HepG2 (cell line): ENCODE data around the gene PKD2L1. TPM values are rescaled to one million over a fixed set of nuclear protein-coding genes. Genes with fewer than 3 reads are reported as not detected.

Experiments
- ATAC-seq: fragments of 200-7000 bp; cut with Tn5 transposase; 3 replicates; pipeline ENCODE4 v1.9.1; 2020; ENCODE audit warnings: mild to moderate bottlenecking, moderate library complexity
- BruUV-seq: library from RNA; stranded (reverse); fragments of 400-500 nt; replicated peaks from 2 replicates; lab custom pipeline; 2021; lab: Mats Ljungman, UMichigan
- CTCF ChIA-PET: fragments of 300-600 bp; formaldehyde crosslinking; extraction: SDS; loops from one replicate; lab custom pipeline; 2021; ENCODE audit warnings: low total read pairs, inconsistent platforms, low intra/inter-chr PET ratio; lab: Yijun Ruan, JAX
- POLR2A ChIA-PET: fragments of 350-600 bp; sonication (Branson Sonifier 250); formaldehyde crosslinking; loops from one replicate; lab custom pipeline; 2020; ENCODE audit warnings: antibody characterized with exemption, inconsistent platforms; lab: Yijun Ruan, JAX
- DNase-seq: peaks from one replicate; pipeline ENCODE4 v3.0.0-alpha.2; 2015; ENCODE audit warnings: low spot score
- FAIRE-seq: peaks from 3 replicates; lab custom pipeline; 2011; peaks lifted over from hg19 to GRCh38; lab: Jason Lieb, UNC
- H2AFZ ChIP-seq: one replicate; pipeline ENCODE4 v1.6.1; 2011; ENCODE audit warnings: low read length, inconsistent platforms
- H3K27ac ChIP-seq: fragments of 300-600 bp; 3 replicates; pipeline ENCODE4 v1.8.0; 2011; ENCODE audit warnings: mixed run types, mild to moderate bottlenecking, mixed read lengths, low read length, inconsistent platforms; ENCODE audit not compliant: insufficient read depth; ENCODE audit errors: extremely low read length
- H3K27me3 ChIP-seq, 2 experiments: fragments of 200-600 bp in 1 of 2; 2 replicates in 1 of 2; 3 replicates in 1 of 2; pipeline versions ENCODE4 v1.6.0 to v1.8.0; 2011; ENCODE audit warnings: low read length in 2 of 2, mild to moderate bottlenecking in 2 of 2, moderate library complexity in 2 of 2, inconsistent platforms in 1 of 2; ENCODE audit not compliant: insufficient read depth in 2 of 2, control insufficient read depth in 1 of 2
- H3K36me3 ChIP-seq, 2 experiments: fragments of 200-600 bp in 1 of 2; replicated peaks in 1 of 2; 2 replicates in 1 of 2; 3 replicates in 1 of 2; pipeline versions ENCODE4 v1.5.1 to v1.8.0; 2011; ENCODE audit warnings: low read length in 2 of 2, inconsistent platforms in 1 of 2; ENCODE audit not compliant: insufficient read depth in 2 of 2, control insufficient read depth in 1 of 2
- H3K4me1 ChIP-seq: 2 replicates; pipeline ENCODE4 v1.5.1; 2012; ENCODE audit warnings: low read length, inconsistent platforms; ENCODE audit not compliant: insufficient read depth
- H3K4me2 ChIP-seq: 2 replicates; pipeline ENCODE4 v1.6.0; 2011; ENCODE audit warnings: low read depth, low read length, inconsistent platforms
- H3K4me3 ChIP-seq, 3 experiments: fragments of 200-600 bp in 1 of 3; sonication (generic), shearing (Covaris generic) in 1 of 3; replicated peaks in 1 of 3; 2 replicates each; pipeline ENCODE4 v1.5.1; 2011 to 2016; ENCODE audit warnings: low read length in 3 of 3, inconsistent platforms in 2 of 3, low read depth in 2 of 3, mild to moderate bottlenecking in 2 of 3, control low read depth in 1 of 3, mixed read lengths in 1 of 3; ENCODE audit not compliant: insufficient read depth in 1 of 3
- H3K79me2 ChIP-seq: one replicate; pipeline ENCODE4 v1.6.1; 2011; ENCODE audit warnings: low read length, inconsistent platforms; ENCODE audit not compliant: insufficient read depth
- H3K9ac ChIP-seq: 2 replicates; pipeline ENCODE4 v1.6.0; 2011; ENCODE audit warnings: mild to moderate bottlenecking, low read depth, low read length, inconsistent platforms; ENCODE audit not compliant: insufficient read depth
- H3K9me3 ChIP-seq: 2 replicates; pipeline ENCODE4 v1.5.1; 2012; ENCODE audit warnings: mild to moderate bottlenecking, low read length
- H4K20me1 ChIP-seq: 2 replicates; pipeline ENCODE4 v1.6.0; 2011; ENCODE audit warnings: inconsistent platforms, mild to moderate bottlenecking, low read length, moderate library complexity; ENCODE audit not compliant: insufficient read depth
- ELK4 ChIP-seq: sonication (generic); formaldehyde crosslinking; IDR thresholded peaks from 2 replicates; pipeline ENCODE4 v1.9.0; 2021; ENCODE audit warnings: missing genetic modification reagents, borderline replicate concordance
- GABPB1 ChIP-seq: IDR thresholded peaks from 2 replicates; pipeline ENCODE4 v1.6.1; 2016; ENCODE audit warnings: mild to moderate bottlenecking, missing genetic modification reagents, moderate library complexity, missing compliant biosample characterization
- GZF1 ChIP-seq: sonication (generic); formaldehyde crosslinking; IDR thresholded peaks from 2 replicates; pipeline ENCODE4 v1.5.1; 2020; ENCODE audit warnings: mild to moderate bottlenecking, missing genetic modification reagents
- HNRNPUL1 ChIP-seq: fragments of 200-400 bp; formaldehyde crosslinking; IDR thresholded peaks from 2 replicates; pipeline ENCODE4 v1.6.1; 2017; ENCODE audit warnings: low read depth, mild to moderate bottlenecking, low read length, moderate library complexity
- MTA3 ChIP-seq: sonication (generic); formaldehyde crosslinking; IDR thresholded peaks from 2 replicates; pipeline ENCODE4 v1.4.0; 2020; ENCODE audit warnings: missing genetic modification reagents
- NFATC3 ChIP-seq: sonication (generic); formaldehyde crosslinking; IDR thresholded peaks from 2 replicates; pipeline ENCODE4 v1.5.1; 2020; ENCODE audit warnings: mild to moderate bottlenecking, missing genetic modification reagents
- PHF5A ChIP-seq: IDR thresholded peaks from one replicate; pipeline ENCODE4 v1.6.1; 2018; ENCODE audit warnings: low read depth, missing genetic modification reagents; ENCODE audit not compliant: unreplicated experiment
- ZBTB7B ChIP-seq: sonication (generic); formaldehyde crosslinking; IDR thresholded peaks from 2 replicates; pipeline ENCODE4 v1.4.0; 2020; ENCODE audit warnings: missing genetic modification reagents
- ZFAT ChIP-seq: sonication (generic); formaldehyde crosslinking; conservative IDR thresholded peaks from 2 replicates; pipeline ENCODE4 v1.8.1; 2023; ENCODE audit warnings: missing genetic modification reagents, inconsistent platforms
- ZNF205 ChIP-seq: IDR thresholded peaks from 2 replicates; pipeline ENCODE4 v1.6.1; 2018; ENCODE audit warnings: missing biosample characterization, missing genetic modification reagents
- ZNF280B ChIP-seq: sonication (generic); formaldehyde crosslinking; IDR thresholded peaks from 2 replicates; pipeline ENCODE4 v1.5.0; 2020; ENCODE audit warnings: missing genetic modification reagents, mild to moderate bottlenecking, borderline replicate concordance
- ZNF382 ChIP-seq: sonication (generic); formaldehyde crosslinking; IDR thresholded peaks from 2 replicates; pipeline ENCODE4 v1.5.0; 2020; ENCODE audit warnings: missing genetic modification reagents, mild to moderate bottlenecking, borderline replicate concordance
- ZNF552 ChIP-seq: sonication (generic); formaldehyde crosslinking; IDR thresholded peaks from 2 replicates; pipeline ENCODE4 v1.9.0; 2022; ENCODE audit warnings: missing genetic modification reagents, mild to moderate bottlenecking, borderline replicate concordance
- WGBS: methylation state at CpG from one replicate; pipeline ENCODE4 v1.1.6; 2017; ENCODE audit warnings: low lambda C conversion rate; 5-methylcytosine and 5-hydroxymethylcytosine counted together
- in situ Hi-C: cut with HindIII; loops from 2 replicates; pipeline ENCODE4 v1.10.0; 2017; ENCODE audit warnings: low pct_unique_long_range_greater_than_20kb; ENCODE audit not compliant: extremely low pct_ligation_motif_present
- intact Hi-C: fragments of 100-400 bp; cut with micrococcal nuclease; formaldehyde crosslinking; loops from one replicate; pipeline ENCODE4 v1.10.0; 2022; ENCODE audit not compliant: unreplicated experiment
- polyA plus RNA-seq, 8 experiments: library from polyadenylated mRNA; depleted of rRNA in 3 of 8; stranded (reverse) in 7 of 8; unstranded in 1 of 8; fragments of >200 nt; fragmentation: Illumina TruSeq in 4 of 8; extraction: Trizol in 4 of 8; gene quantifications; 2 replicates each; pipeline versions ENCODE4 v1.2.1 to v1.2.3, GENCODE V29; 2011 to 2016; ENCODE audit warnings: low read depth in 4 of 8, missing spikeins in 1 of 8, mixed read lengths in 1 of 8; ENCODE audit not compliant: insufficient read depth in 1 of 8
- total RNA-seq, 5 experiments: library from RNA; depleted of rRNA; stranded (reverse); fragments of >200 nt; fragmentation: Illumina TruSeq; extraction: Trizol; gene quantifications; 2 replicates each; pipeline ENCODE4 v1.2.3, GENCODE V29; 2016; ENCODE audit warnings: low read depth in 1 of 5
- TF ChIP-seq, protein P1 (sequence below): IDR thresholded peaks from 2 replicates; pipeline ENCODE4 v1.6.1; 2012; ENCODE audit warnings: low read length, improper control_type of control experiment
- TF ChIP-seq, protein P2 (sequence below): IDR thresholded peaks from 2 replicates; pipeline ENCODE4 v1.6.1; 2016; ENCODE audit warnings: missing compliant biosample characterization, missing genetic modification reagents, borderline replicate concordance

Gene PKD2L1
- total and polyA plus RNA-seq, 2 of the 13 experiments (the other 11 are each of a cell fraction or from before 2014, with no cell fraction given), result 0.07 to 0.15 TPM

DNA sequence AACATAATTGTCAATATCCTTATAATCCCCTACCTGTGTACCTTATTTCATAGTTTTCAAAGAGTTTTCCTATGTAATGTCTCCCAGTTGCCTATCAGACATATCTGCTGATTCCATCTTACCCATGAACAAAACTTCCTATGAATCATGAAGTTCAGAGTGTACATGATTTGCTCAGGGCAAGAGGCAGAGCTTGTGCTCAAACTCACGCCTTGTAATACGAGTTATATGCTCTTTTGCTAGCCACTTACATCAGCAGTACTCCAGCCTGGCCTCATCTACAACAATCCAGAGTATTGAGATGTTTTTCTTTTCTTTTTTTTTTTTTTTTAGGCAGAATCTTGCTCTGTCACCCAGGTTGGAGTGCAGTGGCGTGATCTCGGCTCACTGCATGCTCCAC lies 11.8 kb downstream of the PKD2L1 start (continued):
- TF ChIP-seq ZNF280B (CRISPR knock-in tag), result no peak

GRCh38 chr10:100315615-100316014 lies 14.4 kb downstream of the PKD2L1 start:
- no peaks in the 10 kb centered on the region for H3K79me2 ChIP-seq
- no peaks in the 10 kb centered on the region for H3K36me3 ChIP-seq
- no peak overlapping the region for H3K4me2 ChIP-seq
- H3K27ac ChIP-seq, result no peak overlapping the region
- ChIA-PET POLR2A (no interaction called here), CTCF (no interaction called here)
- no peaks in the 10 kb centered on the region for H4K20me1 ChIP-seq
- no TSS peak for BruUV-seq
- H3K9me3 ChIP-seq, result no peaks in the 10 kb centered on the region
- intact Hi-C loops, result no loop called here
- WGBS, result 40% methylated on average over 4 of the region's 4 CpGs
- H2AFZ ChIP-seq, result no peak overlapping the region
- no peak for ATAC-seq
- no peak for FAIRE-seq
- H3K27me3 ChIP-seq, result peaks cover 2% of the 10 kb centered on the region in 2 experiments; a peak in 2 of 5 replicates
- in situ Hi-C loops, result no loop called here
- no peak overlapping the region for H3K4me3 ChIP-seq
- H3K9ac ChIP-seq, result no peak overlapping the region
- no peak for DNase-seq
- H3K4me1 ChIP-seq, result peaks cover 8% of the 10 kb centered on the region
- no peak for TF ChIP-seq ZFAT
- no peak for TF ChIP-seq MTA3 (CRISPR knock-in tag)
- TF ChIP-seq PHF5A (CRISPR knock-in tag), result no peak
- no peak for TF ChIP-seq ZNF382 (CRISPR knock-in tag)
- no peak for TF ChIP-seq ZNF205
- TF ChIP-seq, protein P1, sequence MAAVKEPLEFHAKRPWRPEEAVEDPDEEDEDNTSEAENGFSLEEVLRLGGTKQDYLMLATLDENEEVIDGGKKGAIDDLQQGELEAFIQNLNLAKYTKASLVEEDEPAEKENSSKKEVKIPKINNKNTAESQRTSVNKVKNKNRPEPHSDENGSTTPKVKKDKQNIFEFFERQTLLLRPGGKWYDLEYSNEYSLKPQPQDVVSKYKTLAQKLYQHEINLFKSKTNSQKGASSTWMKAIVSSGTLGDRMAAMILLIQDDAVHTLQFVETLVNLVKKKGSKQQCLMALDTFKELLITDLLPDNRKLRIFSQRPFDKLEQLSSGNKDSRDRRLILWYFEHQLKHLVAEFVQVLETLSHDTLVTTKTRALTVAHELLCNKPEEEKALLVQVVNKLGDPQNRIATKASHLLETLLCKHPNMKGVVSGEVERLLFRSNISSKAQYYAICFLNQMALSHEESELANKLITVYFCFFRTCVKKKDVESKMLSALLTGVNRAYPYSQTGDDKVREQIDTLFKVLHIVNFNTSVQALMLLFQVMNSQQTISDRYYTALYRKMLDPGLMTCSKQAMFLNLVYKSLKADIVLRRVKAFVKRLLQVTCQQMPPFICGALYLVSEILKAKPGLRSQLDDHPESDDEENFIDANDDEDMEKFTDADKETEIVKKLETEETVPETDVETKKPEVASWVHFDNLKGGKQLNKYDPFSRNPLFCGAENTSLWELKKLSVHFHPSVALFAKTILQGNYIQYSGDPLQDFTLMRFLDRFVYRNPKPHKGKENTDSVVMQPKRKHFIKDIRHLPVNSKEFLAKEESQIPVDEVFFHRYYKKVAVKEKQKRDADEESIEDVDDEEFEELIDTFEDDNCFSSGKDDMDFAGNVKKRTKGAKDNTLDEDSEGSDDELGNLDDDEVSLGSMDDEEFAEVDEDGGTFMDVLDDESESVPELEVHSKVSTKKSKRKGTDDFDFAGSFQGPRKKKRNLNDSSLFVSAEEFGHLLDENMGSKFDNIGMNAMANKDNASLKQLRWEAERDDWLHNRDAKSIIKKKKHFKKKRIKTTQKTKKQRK, result no peak
- no peak for TF ChIP-seq ZBTB7B
- TF ChIP-seq NFATC3, result no peak
- no peak for TF ChIP-seq HNRNPUL1
- TF ChIP-seq ELK4 (CRISPR knock-in tag), result no peak
- TF ChIP-seq, protein P2, sequence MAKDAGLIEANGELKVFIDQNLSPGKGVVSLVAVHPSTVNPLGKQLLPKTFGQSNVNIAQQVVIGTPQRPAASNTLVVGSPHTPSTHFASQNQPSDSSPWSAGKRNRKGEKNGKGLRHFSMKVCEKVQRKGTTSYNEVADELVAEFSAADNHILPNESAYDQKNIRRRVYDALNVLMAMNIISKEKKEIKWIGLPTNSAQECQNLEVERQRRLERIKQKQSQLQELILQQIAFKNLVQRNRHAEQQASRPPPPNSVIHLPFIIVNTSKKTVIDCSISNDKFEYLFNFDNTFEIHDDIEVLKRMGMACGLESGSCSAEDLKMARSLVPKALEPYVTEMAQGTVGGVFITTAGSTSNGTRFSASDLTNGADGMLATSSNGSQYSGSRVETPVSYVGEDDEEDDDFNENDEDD (CRISPR knock-in tag), result no peak
- no peak for TF ChIP-seq GABPB1 (CRISPR knock-in tag)
- no peak for TF ChIP-seq ZNF552
- no peak for TF ChIP-seq GZF1 (CRISPR knock-in tag)
